Skeletal muscle tissue (tissue), 5 donors: ENCODE data around the gene C6orf47. TPM values are rescaled to one million over a fixed set of nuclear protein-coding genes. Genes with fewer than 3 reads are reported as not detected.
A peak's percentile ranks its signal among the peaks of the same experiment; 100 is the strongest.

ENCODE experiments used
- H3K27ac ChIP-seq: one replicate; pipeline ENCODE4 v1.7.0; 2013; ENCODE audit warnings: mild to moderate bottlenecking, low read depth, low read length, inconsistent platforms
- H3K27me3 ChIP-seq, 3 donors: one replicate each; pipeline ENCODE4 v1.7.0; 2013; ENCODE audit warnings: low read length in 3 of 3; ENCODE audit not compliant: control insufficient read depth in 3 of 3, insufficient read depth in 3 of 3
- H3K36me3 ChIP-seq, 3 donors: one replicate each; pipeline ENCODE4 v1.7.0; 2013; ENCODE audit warnings: low read length in 3 of 3; ENCODE audit not compliant: control insufficient read depth in 3 of 3, insufficient read depth in 3 of 3
- H3K4me1 ChIP-seq, 3 donors: one replicate each; pipeline ENCODE4 v1.7.0; 2013; ENCODE audit warnings: low read length in 3 of 3, mild to moderate bottlenecking in 3 of 3; ENCODE audit not compliant: control insufficient read depth in 3 of 3, insufficient read depth in 3 of 3
- H3K4me3 ChIP-seq, 3 donors: one replicate each; pipeline ENCODE4 v1.7.0; 2013; ENCODE audit warnings: low read length in 3 of 3
- H3K9ac ChIP-seq, 3 donors: one replicate each; pipeline ENCODE4 v1.7.0; 2013; ENCODE audit warnings: low read length in 3 of 3, mild to moderate bottlenecking in 3 of 3, moderate library complexity in 2 of 3, low read depth in 1 of 3
- H3K9me3 ChIP-seq, 3 donors: one replicate each; pipeline ENCODE4 v1.7.0; 2013; ENCODE audit warnings: low read length in 3 of 3; ENCODE audit not compliant: control insufficient read depth in 3 of 3
- small RNA-seq: library from RNA; depleted of rRNA; stranded (forward); fragments of <200 nt; gene quantifications from one replicate; pipeline ENCODE3, GENCODE V24; 2014
- total RNA-seq: library from RNA; depleted of rRNA; stranded (reverse); fragments of >200 nt; gene quantifications from one replicate; pipeline ENCODE4 v1.2.3, GENCODE V29; 2014
- donor health status: Osteomylitis.

Gene C6orf47
- total RNA-seq, 1 donor from 2014 or later, result 18.3 TPM

GRCh38 chr6:31615748-31616147 lies 44.8 kb downstream of the C6orf47 start:
- Histone ChIP-seq H3K27ac (no peak overlapping the region), H3K36me3 (no peaks in the 10 kb centered on the region), H3K4me3 (peak overlapping the region in 2 of 3 donors; percentile 6 to 43), H3K4me1 (peaks cover 0 to 3% (median 0%) of the 10 kb centered on the region in 3 donors), H3K9ac (peak overlapping the region in 1 of 3 donors; percentile 33), H3K9me3 (no peaks in the 10 kb centered on the region), H3K27me3 (no peaks in the 10 kb centered on the region)

DNA sequence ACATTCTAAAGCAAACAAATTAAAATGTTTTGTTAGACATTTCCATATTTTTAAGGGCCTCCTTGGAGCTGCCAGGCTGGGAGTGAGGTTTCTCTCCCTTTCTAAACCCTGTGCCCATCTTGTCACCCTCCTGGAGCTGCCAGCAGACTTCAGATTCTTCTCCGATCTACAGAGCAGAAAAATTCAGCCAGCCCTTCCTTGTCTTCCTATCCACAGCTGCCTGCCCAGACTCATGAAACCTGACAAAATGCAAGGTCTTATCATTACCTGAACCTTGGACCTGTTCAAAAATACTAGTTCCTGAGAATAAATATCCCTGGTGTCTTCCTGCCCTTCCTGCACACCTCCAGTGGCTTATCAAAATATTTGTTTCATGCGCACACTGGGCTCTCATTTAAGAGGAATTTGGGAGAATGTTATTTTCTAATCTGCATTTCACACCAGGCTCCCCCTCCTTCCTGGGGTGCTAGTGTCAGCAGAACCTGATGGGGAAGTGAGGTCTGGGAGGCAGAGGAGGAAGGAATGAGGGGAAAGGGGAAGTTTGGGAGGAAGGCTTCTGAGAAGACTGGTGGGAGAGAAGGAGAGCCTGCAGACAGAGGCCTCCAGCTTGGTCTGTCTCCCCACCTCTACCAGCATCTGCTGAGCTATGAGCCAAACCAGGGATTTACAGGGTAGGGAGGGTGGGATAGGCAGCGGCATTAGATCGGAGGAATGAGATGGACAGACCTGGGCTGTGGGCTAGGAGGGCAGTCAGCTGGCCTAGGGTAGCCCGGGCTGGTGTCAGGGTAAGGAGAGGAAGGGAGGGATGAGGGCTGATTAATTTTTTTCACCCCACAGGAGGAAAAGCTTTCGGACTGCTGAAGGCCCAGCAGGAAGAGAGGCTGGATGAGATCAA lies 45.6 kb downstream of the C6orf47 start, which contains the start of gene AIF1:
TSS of gene AIF1 (plus strand) at position 551 of the 895 bp plus-strand sequence. CDS start at position 647, 96 bp downstream.
- Histone ChIP-seq H3K4me3 (peak within 1 kb of the TSS in 2 of 3 donors; percentile 6 to 43), H3K9ac (peak within 1 kb of the TSS in 2 of 3 donors; percentile 20 to 33), H3K27ac (no peak within 1 kb of the TSS), H3K9me3 (no peaks in the 10 kb centered on the region), H3K36me3 (no peaks in the 10 kb centered on the region), H3K27me3 (no peaks in the 10 kb centered on the region), H3K4me1 (peaks cover 0 to 3% (median 0%) of the 10 kb centered on the region in 3 donors)

DNA sequence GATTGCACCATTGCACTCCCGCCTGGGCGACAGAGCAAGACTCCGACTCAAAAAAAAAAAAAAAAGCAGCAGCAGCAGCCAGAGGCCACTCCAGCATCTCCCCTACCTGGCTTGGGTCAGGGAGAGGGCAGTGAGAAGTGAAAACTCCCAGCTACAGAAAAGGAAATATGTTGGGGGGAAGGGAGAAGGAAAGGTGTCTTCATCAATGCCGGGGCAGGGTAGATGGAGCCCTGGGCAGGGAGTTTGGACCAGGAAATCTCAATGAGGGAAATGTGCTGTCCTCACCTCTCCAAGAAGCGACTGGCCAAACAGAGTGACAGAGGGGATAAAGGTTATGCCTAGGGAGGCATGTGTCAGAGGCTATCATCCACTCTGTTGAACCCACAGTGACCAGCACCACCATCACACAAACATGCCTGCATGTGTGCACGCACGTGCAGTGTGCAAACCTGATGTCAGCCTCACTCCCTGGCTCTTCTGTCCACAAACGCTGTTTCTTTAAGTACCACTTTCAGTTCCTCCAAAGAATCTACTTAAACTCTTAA lies 46.4 kb downstream of the C6orf47 start:
- Histone ChIP-seq H3K9me3 (no peaks in the 10 kb centered on the region), H3K36me3 (no peaks in the 10 kb centered on the region), H3K27me3 (no peaks in the 10 kb centered on the region), H3K9ac (no peak overlapping the region), H3K27ac (no peak overlapping the region), H3K4me1 (no peaks in the 10 kb centered on the region), H3K4me3 (no peak overlapping the region)

DNA sequence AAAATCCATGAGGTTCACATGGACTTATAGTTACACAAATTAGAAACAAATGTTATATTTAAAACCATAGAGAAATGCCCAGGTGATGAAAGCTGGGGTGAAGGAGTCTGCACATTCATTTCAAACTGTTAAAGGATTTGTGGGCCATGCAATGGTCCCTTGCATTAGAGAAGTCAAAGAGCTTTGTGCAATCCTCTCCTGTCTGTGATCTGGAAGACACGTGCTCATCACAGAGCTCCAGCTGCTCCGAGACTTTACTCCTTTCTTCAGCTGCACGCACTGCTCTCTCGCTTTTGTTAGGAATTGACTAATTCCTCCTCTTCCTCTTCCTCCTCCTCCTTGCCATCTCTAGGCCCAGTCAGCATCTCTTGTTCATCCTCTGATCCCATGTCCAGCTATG lies 49.6 kb downstream of the C6orf47 start:
- Histone ChIP-seq H3K4me1 (no peaks in the 10 kb centered on the region), H3K27ac (no peak overlapping the region), H3K36me3 (no peaks in the 10 kb centered on the region), H3K9me3 (no peaks in the 10 kb centered on the region), H3K4me3 (no peak overlapping the region), H3K27me3 (no peaks in the 10 kb centered on the region), H3K9ac (no peak overlapping the region)

GRCh38 chr6:31609519-31610406 lies 50.8 kb downstream of the C6orf47 start:
- Histone ChIP-seq H3K9ac (no peak overlapping the region), H3K27ac (no peak overlapping the region), H3K36me3 (no peaks in the 10 kb centered on the region), H3K9me3 (no peaks in the 10 kb centered on the region), H3K27me3 (no peaks in the 10 kb centered on the region), H3K4me3 (no peak overlapping the region), H3K4me1 (no peaks in the 10 kb centered on the region)

Small RNA genes within 50 kb of the gene (small RNA-seq; reads per million reads assigned to genes)
- gene MIR4646, result not detected
- gene MIR6832, result not detected
- not detected for gene RF00019
- gene SNORA38, result 3.2 reads per million, percentile 88 among the genes with 10 or more reads in this experiment
- not detected for gene UQCRHP1

Other genes with a start within 250 kb of the C6orf47 start
- gene MICB, start 162.6 kb downstream of the C6orf47 start, total RNA-seq, result 0.52 TPM
- gene MCCD1, start 131.8 kb downstream of the C6orf47 start, total RNA-seq, result not detected
- 436 TPM for gene DDX39B, start 118.8 kb downstream of the C6orf47 start, total RNA-seq
- 1.0 TPM for gene ATP6V1G2, start 114.2 kb downstream of the C6orf47 start, total RNA-seq
- 20.4 TPM for gene NFKBIL1, start 113.2 kb downstream of the C6orf47 start, total RNA-seq
- gene LTA, start 88.5 kb downstream of the C6orf47 start, total RNA-seq, result not detected
- not detected for gene TNF, start 85.2 kb downstream of the C6orf47 start, total RNA-seq
- 2.1 TPM for gene LTB, start 78.4 kb downstream of the C6orf47 start, total RNA-seq
- gene LST1, start 74.5 kb downstream of the C6orf47 start, total RNA-seq, result 3.7 TPM
- not detected for gene NCR3, start 67.8 kb downstream of the C6orf47 start, total RNA-seq
- gene AIF1, start 45.5 kb downstream of the C6orf47 start, total RNA-seq, result 19.8 TPM
- gene PRRC2A, start 40.1 kb downstream of the C6orf47 start, total RNA-seq, result 30.8 TPM
- gene BAG6, start 8.1 kb downstream of the C6orf47 start, total RNA-seq, result 118 TPM
- gene APOM, start 4.9 kb downstream of the C6orf47 start, total RNA-seq, result 1.0 TPM
- gene GPANK1, start 4.2 kb upstream of the C6orf47 start, total RNA-seq, result 16.2 TPM
- 68.4 TPM for gene CSNK2B, start 5.3 kb upstream of the C6orf47 start, total RNA-seq
- 2.6 TPM for gene LY6G5B, start 9.2 kb upstream of the C6orf47 start, total RNA-seq
- gene LY6G5C, start 20.3 kb upstream of the C6orf47 start, total RNA-seq, result not detected
- 50.1 TPM for gene ABHD16A, start 42.5 kb upstream of the C6orf47 start, total RNA-seq
- not detected for gene LY6G6F, start 46.1 kb upstream of the C6orf47 start, total RNA-seq
- gene LY6G6D, start 54.6 kb upstream of the C6orf47 start, total RNA-seq, result not detected
- not detected for gene LY6G6C, start 61.0 kb upstream of the C6orf47 start, total RNA-seq
- 0.52 TPM for gene MPIG6B, start 62.6 kb upstream of the C6orf47 start, total RNA-seq
- 73.1 TPM for gene DDAH2, start 68.5 kb upstream of the C6orf47 start, total RNA-seq
- gene CLIC1, start 75.8 kb upstream of the C6orf47 start, total RNA-seq, result 152 TPM
- 3.1 TPM for gene MSH5, start 79.2 kb upstream of the C6orf47 start, total RNA-seq
- 1.0 TPM for gene SAPCD1, start 101.9 kb upstream of the C6orf47 start, total RNA-seq
- gene VWA7, start 116.5 kb upstream of the C6orf47 start, total RNA-seq, result 1.0 TPM
- 42.3 TPM for gene VARS1, start 135.0 kb upstream of the C6orf47 start, total RNA-seq
- 45.9 TPM for gene LSM2, start 146.2 kb upstream of the C6orf47 start, total RNA-seq
- 5.2 TPM for gene HSPA1L, start 154.5 kb upstream of the C6orf47 start, total RNA-seq
- gene HSPA1A, start 154.8 kb upstream of the C6orf47 start, total RNA-seq, result 133 TPM
- 117 TPM for gene HSPA1B, start 167.0 kb upstream of the C6orf47 start, total RNA-seq
- 23.0 TPM for gene NEU1, start 202.0 kb upstream of the C6orf47 start, total RNA-seq
- gene SLC44A4, start 218.2 kb upstream of the C6orf47 start, total RNA-seq, result 0.52 TPM
- 24.0 TPM for gene EHMT2, start 236.9 kb upstream of the C6orf47 start, total RNA-seq
- 6.3 TPM for gene ZBTB12, start 241.3 kb upstream of the C6orf47 start, total RNA-seq